Measurements from ENCODE around the gene RASGRF2. TPM values are rescaled to one million over a fixed set of nuclear protein-coding genes. Genes with fewer than 3 reads are reported as not detected.

RASGRF2 gene
- total and polyA plus RNA-seq, 2 of the 13 experiments (the other 11 are each of a cell fraction or from before 2014, with no cell fraction given): 23.6 to 29.0 TPM

- TF ChIP-seq ETS1 (CRISPR knock-in tag; IDR thresholded peaks at IDR 0.05) (no peak), HNRNPL (IDR thresholded peaks at IDR 0.05; ENCODE audit: low read depth, low read length) (no peak), ARNTL (CRISPR knock-in tag; IDR thresholded peaks at IDR 0.05) (no peak), ZNF180 (CRISPR knock-in tag; IDR thresholded peaks at IDR 0.05; ENCODE audit: borderline replicate concordance, low read depth) (no peak), ZBTB3 (CRISPR knock-in tag; IDR thresholded peaks at IDR 0.05; ENCODE audit: borderline replicate concordance, low read depth) (no peak), ZNF276 (CRISPR knock-in tag; IDR thresholded peaks at IDR 0.05; ENCODE audit: low read depth) (no peak), ZNF343 (CRISPR knock-in tag; IDR thresholded peaks at IDR 0.05) (no peak)
Measured at GRCh38 chr5:80937584-80938356, 22.4 kb upstream of the RASGRF2 start (continued).

- ATAC-seq: no peak
- no TSS peak for BruUV-seq (replicated peaks)
- 33% methylated on average over 1 of the region's 1 CpG for WGBS (ENCODE audit: low lambda C conversion rate)
Measured at GRCh38 chr5:80941496-80941895, 18.7 kb upstream of the RASGRF2 start.

More at GRCh38 chr5:80941496-80941895, 18.7 kb upstream of the RASGRF2 start:
- ChIA-PET POLR2A (no interaction called here), CTCF (ENCODE audit: low intra/inter-chr PET ratio, low total read pairs) (no interaction called here)
- in situ Hi-C loops (cut with HindIII; ENCODE audit: extremely low pct_ligation_motif_present, low pct_unique_long_range_greater_than_20kb): no loop called here
- no peak for DNase-seq (ENCODE audit: low spot score)
- no peak for TF ChIP-seq PPARG (CRISPR knock-in tag; conservative IDR thresholded peaks at IDR 0.05)
- TF ChIP-seq ZFP1 (CRISPR knock-in tag; IDR thresholded peaks at IDR 0.05): no peak
- no peak for TF ChIP-seq JDP2 (CRISPR knock-in tag; IDR thresholded peaks at IDR 0.05; ENCODE audit: borderline replicate concordance)
- TF ChIP-seq NFATC3 (CRISPR knock-in tag; IDR thresholded peaks at IDR 0.05): no peak
- H3K27me3 ChIP-seq (ENCODE audit: control insufficient read depth in 1 of 2, insufficient read depth in 2 of 2, low read length in 2 of 2): no peaks in the 10 kb centered on the region; a peak in 1 of 5 replicates
- H3K79me2 ChIP-seq (ENCODE audit: insufficient read depth, low read length): no peaks in the 10 kb centered on the region
- no peaks in the 10 kb centered on the region for H3K9me3 ChIP-seq (ENCODE audit: low read length)
- H2AFZ ChIP-seq (ENCODE audit: low read length): no peak overlapping the region
- H3K4me3 ChIP-seq (replicated peaks in 1 of 3; ENCODE audit: insufficient read depth in 1 of 3, low read depth in 2 of 3, low read length in 3 of 3): no peak overlapping the region
- H3K4me1 ChIP-seq (ENCODE audit: insufficient read depth, low read length): no peaks in the 10 kb centered on the region
- H3K27ac ChIP-seq (ENCODE audit: extremely low read length, insufficient read depth, low read length): no peak overlapping the region
- intact Hi-C loops (cut with micrococcal nuclease; ENCODE audit: unreplicated experiment): no loop called here
- H4K20me1 ChIP-seq (ENCODE audit: insufficient read depth, low read length): no peaks in the 10 kb centered on the region
- no peak overlapping the region for H3K4me2 ChIP-seq (ENCODE audit: low read depth, low read length)
- no peaks in the 10 kb centered on the region for H3K36me3 ChIP-seq (replicated peaks in 1 of 2; ENCODE audit: control insufficient read depth in 1 of 2, insufficient read depth in 2 of 2, low read length in 2 of 2)
- no peak for FAIRE-seq
- no peak overlapping the region for H3K9ac ChIP-seq (ENCODE audit: insufficient read depth, low read depth, low read length)

Data from HepG2 (cell line).